GM12875 (cell line): ENCODE results near the gene CHPF2.

ENCODE experiments used
- H3K4me3 ChIP-seq: one replicate; pipeline ENCODE4 v1.5.1; 2011; ENCODE audit warnings: low read depth, low read length, control low read depth
- TF ChIP-seq, protein P1 (sequence below): IDR thresholded peaks from 2 replicates; pipeline ENCODE4 v1.5.1; 2011; ENCODE audit warnings: low read depth, mild to moderate bottlenecking, control low read depth, inconsistent platforms, low read length, moderate library complexity, borderline replicate concordance; ENCODE audit not compliant: insufficient read depth

CHPF2 gene

DNA sequence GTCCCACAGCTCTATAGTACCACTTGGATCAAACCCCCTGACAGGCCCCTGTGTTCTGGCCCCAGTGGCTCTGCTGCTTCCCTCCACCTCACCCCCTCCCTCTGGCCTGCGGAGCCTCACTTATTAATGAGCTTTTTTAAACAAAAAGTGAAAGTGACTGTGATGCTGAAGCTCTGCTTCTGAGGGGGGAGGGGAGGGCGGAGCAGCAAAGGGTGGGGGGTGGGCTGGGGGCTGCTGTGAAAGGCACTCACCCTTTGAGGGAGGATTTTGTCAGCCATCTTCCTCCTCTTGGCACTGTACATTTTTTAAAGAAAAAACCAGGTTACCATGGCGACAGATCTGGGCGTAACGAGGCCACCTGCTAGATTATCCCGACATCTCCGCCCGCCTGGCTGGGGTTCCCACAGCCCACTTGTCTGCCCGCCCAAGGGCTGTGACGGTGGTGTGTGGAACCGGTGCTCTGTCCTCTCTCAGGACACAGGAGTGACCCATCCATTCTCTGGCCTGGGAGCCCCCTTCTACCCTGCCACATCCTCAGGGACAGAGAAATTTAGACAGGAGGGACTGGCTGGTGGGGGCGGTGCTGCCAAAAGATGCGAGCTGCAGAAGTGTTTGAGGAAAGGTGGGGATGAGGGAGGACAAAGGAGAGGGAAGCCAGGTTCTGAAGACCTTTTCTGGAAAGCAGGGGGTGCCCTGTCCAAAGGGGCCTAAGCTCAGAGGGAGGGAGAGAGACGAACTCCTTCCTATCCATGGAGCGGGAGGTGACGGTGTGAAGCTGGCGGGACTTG lies 11.3 kb downstream of the CHPF2 start:
- peak overlapping the region; percentile 10 for H3K4me3 ChIP-seq
- TF ChIP-seq, protein P1, sequence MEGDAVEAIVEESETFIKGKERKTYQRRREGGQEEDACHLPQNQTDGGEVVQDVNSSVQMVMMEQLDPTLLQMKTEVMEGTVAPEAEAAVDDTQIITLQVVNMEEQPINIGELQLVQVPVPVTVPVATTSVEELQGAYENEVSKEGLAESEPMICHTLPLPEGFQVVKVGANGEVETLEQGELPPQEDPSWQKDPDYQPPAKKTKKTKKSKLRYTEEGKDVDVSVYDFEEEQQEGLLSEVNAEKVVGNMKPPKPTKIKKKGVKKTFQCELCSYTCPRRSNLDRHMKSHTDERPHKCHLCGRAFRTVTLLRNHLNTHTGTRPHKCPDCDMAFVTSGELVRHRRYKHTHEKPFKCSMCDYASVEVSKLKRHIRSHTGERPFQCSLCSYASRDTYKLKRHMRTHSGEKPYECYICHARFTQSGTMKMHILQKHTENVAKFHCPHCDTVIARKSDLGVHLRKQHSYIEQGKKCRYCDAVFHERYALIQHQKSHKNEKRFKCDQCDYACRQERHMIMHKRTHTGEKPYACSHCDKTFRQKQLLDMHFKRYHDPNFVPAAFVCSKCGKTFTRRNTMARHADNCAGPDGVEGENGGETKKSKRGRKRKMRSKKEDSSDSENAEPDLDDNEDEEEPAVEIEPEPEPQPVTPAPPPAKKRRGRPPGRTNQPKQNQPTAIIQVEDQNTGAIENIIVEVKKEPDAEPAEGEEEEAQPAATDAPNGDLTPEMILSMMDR: no peak

DNA sequence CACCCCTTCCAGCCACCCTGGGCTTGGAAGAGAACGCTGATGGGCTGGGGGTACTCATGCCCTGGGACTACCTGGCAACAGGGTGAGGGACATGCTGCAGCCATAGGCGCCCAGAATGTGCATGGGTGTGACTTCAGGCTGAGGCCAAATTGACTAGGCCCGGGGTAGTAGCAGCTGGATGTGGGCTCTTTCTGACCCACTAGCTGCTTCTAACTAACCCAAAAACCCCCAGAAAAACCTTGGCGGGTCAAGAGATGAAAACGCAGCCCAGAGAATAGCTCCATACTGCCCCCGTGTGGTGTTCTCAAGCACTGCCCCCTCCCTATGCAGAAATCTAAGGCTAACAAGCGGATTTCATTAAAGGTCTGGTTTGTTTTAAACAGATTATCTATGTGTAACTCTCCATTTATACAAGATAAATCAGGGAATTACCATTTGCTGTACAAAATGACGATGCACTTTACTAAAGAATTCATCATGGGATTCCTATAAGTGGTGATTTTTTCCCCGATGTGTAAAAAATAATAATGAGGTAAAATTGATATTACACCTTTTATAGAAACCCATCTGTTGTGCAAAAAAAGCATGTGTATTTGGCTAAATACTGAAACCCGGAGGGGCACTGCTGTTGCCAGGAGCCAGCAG lies 12.0 kb downstream of the CHPF2 start:
- TF ChIP-seq, protein P1: peak; percentile 83
- no peak overlapping the region for H3K4me3 ChIP-seq

GRCh38 chr7:151244841-151245346 lies 12.6 kb downstream of the CHPF2 start:
- no peak overlapping the region for H3K4me3 ChIP-seq
- TF ChIP-seq, protein P1: no peak

DNA sequence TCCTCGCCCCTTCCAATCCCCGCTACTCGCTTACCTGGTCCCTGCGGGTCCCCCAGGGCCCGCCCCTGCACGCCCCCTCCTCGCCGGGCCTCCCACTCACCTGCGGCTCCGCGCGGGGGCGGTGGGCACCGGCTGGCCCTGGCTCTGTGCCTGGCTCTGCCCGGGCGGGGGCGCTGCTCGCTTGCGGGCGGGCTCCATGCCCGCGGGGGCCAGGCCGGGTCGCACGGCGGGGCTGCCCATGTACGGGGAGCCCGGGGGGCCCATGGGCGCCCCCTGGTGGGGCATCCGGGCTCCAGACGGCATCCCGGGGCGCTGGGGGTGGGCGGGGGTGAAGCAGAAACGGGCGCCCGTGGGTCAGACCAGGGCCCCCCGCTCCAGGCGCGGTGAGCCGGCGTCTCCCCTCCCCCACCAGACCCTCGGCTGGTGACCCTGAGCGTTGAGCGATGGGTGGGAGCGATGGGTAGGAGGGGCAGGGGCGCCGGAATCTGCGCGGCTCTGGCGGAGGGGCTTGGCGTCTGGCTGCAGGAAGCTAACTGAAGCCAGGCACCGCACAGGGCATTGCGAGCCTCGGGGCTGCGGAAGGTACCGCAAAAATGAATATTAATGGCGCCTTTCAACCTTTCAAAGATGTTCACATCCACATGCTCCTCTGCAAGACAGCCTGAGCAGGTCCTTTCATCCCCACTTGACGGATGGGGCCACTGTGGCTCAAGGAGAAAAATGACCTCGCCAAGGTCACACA lies 13.2 kb downstream of the CHPF2 start:
- TF ChIP-seq, protein P1: peak; percentile 80
- H3K4me3 ChIP-seq: no peak overlapping the region

GRCh38 chr7:151246102-151246850 lies 14.0 kb downstream of the CHPF2 start:
- no peak overlapping the region for H3K4me3 ChIP-seq

More at GRCh38 chr7:151246102-151246850, 14.0 kb downstream of the CHPF2 start:
- TF ChIP-seq, protein P1: no peak
